Hematopoietic multipotent progenitor cell treated with erythropoietin and hydrocortisone succinate and interleukin-3 and kit ligand, for 6 days (in vitro differentiated cells): ENCODE results near the gene SNW1.
A peak's percentile ranks its signal among the peaks of the same experiment; 100 is the strongest.
"Not testable (repeated sequence)": the region's sequence is repeated elsewhere in the genome, so short reads cannot be mapped to it uniquely, and the experiment has no call there.

Experiments used
- DNase-seq: peaks from one replicate; pipeline ENCODE4 v3.0.0-alpha.2; 2015

SNW1 gene

DNA sequence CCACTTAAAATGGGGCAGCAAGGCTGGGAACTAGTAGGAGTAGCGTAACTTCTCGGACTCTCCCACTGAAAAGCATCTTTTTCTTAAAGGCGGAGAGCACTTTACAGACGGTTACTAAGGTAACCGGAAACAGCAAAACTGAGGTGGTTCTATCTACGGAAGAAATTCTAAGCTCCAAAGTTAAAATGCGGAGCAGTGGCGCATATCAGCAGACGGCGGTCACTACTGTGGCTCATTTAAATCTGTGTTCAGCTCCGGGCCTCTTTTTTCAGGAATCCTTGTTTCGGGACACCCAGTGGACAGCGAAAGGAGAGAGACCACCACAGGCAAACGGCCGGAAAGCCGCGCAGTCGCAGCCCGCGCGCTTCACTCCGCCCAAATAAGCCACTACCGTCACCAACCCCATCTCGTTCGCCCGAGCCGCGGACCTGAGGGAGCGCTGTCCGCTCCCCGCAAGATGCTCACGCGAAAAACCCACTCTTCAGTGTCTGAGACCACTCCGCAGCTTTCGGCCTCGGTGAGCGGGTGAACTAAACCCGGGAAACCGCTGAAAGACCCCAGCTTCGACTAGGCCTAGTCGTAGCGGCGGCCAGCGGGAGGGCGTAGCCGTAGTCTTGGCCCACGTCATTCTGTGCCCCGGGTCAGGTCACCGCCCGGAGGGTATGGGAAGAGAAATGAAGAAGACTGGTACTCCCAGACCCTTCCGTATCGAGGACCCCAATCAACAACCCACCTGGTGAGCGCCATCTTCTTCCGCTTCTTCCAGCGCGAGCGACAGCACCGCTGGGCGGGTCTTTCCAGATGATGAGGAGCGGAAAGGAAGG lies at the start of gene SNW1:
Gene SNW1 (minus strand): TSS at position 776 of the 824 bp plus-strand sequence. CDS start 29 bp downstream, at position 747.
- DNase-seq: peak; percentile 99

DNA sequence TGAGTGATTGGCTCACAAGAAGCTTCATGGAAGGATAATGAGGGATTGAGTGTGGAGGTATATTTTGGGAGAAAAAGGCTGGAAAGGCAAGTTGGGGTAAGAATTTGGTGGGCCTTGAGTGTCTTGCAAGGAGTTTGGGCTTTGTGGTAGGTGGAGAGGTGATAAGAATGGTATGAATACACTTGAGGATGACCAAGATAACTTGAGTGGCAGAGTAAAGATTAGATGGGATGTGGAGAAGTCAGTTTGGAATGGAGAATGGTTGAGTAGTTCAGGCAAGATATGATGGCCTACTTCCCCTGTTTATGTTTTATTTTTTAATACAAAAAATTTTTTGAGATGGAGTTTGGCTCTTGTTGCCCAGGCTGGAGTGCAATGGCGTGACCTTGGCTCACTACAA lies 48.1 kb upstream of the SNW1 start:
- DNase-seq: peak; percentile 37

DNA sequence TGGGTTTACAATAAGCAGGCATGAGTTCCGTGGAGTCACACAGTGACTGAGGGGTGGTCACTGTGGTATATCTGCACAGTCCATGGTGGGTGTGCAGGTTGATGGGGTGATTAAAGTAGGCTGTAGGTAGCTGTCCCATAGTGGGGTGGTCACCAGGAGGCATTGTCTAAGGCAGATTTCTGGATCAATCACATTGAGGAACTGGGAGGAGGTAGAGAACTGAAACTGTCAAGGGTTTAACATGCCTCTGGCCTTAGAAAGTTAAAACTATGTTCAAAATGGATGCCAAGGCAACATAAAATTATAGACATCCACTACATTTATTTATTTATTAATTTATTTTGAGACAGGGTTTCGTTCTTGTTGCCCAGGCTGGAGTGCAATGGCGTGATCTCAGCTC lies 47.3 kb upstream of the SNW1 start:
- DNase-seq: no peak

DNA sequence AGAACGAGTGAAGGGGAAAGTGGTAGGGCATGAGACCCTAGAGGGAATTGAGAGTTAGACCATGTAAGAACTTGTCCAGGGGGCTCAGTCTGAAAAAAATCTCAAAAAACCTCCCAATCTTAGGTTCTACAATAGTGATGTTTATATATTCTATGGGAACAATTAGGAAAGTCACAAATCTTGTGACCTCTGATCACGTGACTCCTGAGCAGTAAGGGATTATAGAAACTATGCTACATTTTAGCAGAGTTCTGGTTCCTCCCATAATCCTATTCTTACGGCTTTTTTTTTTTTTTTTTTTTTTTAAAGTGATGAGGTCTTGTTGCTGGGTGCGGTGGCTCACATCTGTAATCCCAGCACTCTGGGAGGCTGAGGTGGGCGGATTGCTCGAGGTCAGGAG lies 44.8 kb upstream of the SNW1 start:
- DNase-seq: no peak

DNA sequence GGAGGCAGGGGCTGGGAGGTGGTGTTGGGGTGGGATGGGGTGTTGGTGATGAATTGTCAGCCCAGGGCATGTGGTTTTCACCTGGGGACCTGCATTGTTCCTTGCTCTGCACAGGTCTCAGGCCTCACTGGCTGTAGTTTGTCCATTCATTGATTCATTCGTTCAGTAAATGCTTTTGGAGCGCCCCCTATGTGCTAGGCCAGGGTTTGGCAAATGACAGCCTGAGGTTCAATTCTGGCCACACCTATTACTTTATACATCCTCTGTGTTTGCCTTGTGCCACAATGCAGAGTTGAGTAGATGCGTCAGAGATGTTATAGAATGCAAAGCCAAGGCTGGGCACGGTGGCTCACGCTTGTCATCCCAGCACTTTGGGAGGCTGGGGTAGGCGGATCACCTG lies 43.6 kb upstream of the SNW1 start:
- peak; percentile 72 for DNase-seq

DNA sequence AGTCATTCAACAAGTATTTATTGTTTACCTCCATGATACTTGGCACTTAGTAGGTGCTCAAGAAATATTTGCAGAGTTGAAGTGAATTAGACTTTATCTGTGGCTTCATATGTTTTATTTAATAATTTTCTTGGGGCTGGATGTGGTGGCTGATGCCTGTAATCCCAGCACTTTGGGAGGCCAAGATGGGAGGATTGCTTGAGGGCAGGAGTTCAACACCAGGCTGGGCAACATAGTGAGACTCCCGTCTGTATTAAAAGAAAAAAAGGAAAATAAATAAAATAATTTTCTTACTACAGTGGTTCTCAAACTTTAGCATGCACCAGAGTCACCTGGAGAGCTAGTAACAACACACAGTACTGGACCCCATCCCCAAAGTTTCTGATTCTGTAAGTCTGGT lies 39.9 kb upstream of the SNW1 start:
- no peak for DNase-seq

DNA sequence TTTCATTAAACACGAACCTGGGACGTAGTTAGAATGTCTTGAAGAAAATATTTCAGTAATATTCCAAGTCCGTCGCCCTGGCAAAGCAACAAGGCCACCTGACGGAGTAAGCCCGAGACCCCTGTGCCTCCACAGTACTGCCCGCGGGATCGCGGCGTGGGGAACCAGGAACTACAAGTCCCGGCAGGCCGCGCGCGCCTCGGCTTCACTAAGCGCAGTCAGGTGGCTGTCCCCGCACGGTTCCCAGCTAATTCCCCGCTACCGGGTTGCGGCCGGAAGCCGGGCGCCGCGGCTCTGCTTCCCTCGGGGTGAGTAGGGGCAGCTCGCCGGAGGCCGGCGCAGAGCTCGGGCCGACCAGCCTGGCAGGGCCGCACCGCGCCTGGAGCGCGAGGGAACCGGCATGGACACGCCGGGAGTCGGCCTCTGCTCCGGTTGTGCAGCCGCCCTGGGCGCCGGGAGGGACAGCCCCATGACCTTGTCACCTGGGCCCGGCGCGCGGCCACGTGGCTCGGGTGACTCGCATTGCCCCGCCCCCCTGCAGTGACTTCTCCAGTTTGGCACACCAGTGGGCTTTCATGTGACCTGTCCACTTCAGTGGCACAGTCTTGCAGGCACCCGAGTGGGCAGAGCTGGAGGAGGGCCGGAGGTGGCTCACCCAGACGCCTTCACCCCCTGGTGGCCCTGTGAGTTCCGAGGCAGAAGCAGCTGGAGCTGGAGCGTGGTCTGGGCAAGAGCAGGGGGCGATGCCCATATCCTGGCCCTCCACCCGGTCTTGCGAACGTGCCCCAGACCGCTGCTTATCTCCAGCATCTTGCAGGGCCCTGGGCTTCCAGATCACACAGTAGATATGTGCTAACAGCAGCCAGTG lies 39.1 kb upstream of the SNW1 start, which contains the start of gene ADCK1:
Gene ADCK1 (plus strand): TSS at position 247 of the 868 bp plus-strand sequence. CDS start 18,870 bp downstream, outside the sequence.
- peak; percentile 95 for DNase-seq

DNA sequence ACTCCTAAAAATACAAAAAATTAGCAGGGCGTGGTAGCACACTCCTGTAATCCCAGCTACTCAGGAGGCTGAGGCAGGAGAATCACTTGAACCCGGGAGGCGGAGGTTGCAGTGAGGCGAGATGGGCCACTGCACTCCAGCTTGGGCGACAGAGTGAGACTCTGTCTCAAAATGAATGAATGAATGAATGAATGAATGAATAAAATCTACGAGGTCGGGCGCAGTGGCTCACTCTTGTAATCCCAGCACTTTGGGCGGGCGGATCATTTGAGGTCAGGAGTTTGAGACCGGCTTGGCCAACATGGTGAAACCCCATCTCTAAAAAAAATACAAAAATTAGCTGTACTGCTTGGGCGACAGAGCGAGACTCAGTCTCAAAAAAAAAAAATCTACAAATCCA lies 38.5 kb upstream of the SNW1 start:
- not testable (repeated sequence) for DNase-seq

DNA sequence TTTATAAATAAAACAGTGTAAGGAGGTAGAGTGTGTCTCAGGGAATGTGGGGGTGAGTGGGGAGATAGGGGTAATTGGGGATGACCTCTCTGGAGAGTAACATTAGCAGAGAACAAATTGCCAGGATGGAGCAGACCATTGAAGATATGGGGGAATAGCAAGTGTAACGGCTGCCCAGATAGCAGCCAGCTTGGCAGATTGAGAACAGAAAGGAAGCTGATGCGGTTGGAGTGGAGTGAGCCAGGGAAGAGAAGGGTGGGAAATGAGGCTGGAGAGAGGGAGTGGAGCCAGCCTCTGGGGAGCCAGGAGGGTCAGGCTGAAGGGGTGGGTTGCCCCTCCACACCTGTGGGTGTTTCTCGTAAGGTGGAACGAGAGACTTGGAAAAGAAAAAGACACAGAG lies 33.4 kb upstream of the SNW1 start:
- no peak for DNase-seq

DNA sequence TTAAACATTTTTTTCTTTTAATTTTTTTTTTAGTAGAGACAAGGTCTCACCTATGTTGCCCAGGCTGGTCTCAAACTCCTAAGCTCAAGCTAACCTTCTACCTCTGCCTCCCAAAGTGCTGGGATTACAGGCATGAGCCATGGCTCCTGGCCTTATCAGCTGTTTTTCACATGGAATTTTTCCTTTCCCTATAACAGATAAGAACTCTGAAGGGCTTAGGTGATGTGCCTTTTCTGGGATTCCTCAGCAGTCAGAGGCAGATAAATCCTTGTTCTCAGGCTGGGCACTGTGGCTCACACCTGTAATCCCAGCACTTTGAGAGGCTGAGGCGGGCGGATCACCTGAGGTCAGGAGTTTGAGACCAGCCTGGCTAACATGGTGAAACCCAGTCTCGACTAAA lies 32.3 kb upstream of the SNW1 start:
- not testable (repeated sequence) for DNase-seq

DNA sequence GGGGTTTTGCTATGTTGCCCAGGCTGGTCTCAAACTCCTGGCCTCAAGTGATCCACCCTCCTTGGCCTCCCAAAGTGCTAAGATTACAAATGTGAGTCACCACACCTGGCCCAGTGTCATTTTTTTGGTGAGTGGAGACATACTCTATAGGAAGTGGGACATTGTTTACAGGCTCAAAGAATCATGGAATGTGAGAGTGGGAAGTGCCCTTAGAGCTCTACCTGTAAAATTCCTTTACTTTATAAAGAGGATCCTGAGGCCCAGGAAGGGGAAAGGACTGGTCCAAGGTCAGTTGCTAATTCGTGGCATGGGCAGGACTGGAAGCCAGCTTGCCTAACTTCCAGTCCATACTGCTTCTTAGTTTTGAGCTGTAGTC lies 30.3 kb upstream of the SNW1 start:
- no peak for DNase-seq

DNA sequence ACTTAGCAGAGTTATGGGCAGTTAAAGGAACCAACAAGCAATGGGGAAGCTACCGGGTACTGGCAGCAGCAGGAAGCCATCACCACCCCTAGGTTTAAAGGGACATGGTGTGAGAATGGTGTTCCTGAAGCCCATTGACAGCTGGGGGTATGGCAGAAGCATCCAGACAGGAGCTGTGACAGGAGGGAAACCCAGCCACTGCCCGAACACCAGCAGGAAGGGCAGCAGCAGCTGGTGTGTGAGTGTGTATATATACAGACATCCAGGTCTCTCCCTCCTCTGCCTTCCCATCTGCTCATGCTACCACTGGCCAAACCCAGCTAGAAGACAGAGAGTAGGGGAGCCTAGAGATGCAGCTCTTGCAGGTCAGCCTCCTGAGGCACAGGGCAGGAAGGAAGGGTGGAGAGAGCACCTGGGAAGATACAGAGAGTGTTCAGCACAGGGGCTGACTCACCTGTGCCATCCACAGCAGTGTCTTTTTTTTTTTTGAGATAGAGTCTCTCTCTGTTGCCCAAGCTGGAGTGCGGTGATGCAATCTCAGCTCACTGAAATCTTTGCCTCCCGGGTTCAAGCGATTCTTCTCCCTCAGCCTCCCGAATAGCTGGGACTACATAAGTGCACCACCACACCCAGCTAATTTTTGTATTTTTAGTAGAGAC lies 29.7 kb upstream of the SNW1 start:
- DNase-seq: no peak

DNA sequence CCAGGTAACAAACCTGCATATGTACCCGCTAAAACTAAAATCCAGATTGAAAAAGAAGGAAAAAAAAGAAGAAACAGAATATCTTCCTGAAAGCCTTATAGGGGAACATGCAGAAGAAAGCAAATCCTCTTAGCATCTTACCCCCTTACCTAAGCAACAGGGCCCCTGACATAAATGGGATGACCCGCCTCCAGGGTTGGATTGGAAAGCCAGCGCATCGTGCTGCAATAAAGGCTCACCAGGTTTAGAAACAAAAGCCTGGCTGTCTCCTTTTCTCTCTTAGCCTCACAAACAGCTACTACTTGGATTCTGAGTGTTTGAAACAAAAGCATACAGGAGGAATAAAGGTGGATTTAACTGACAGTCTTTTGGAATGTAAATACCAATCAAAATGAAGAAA lies 25.2 kb upstream of the SNW1 start:
- no peak for DNase-seq

DNA sequence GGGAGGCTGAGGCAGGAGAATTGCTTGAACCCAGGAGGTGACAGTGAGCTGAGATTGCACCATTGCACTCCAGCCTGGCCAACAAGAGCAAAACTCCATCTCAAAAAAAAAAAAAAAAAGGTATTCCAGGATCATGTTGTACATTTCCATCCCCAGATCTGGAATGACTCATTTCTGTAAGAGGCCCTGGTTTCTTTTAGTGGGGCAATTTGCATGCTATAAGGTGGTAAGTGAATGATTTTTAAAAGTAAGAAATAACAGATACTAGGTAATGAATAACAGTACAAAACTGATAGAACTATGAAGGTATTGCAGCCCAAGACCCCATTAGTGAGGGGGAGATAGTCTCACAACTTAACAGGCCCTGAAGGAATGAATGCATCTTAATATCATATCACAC lies 21.2 kb upstream of the SNW1 start:
- no peak for DNase-seq

DNA sequence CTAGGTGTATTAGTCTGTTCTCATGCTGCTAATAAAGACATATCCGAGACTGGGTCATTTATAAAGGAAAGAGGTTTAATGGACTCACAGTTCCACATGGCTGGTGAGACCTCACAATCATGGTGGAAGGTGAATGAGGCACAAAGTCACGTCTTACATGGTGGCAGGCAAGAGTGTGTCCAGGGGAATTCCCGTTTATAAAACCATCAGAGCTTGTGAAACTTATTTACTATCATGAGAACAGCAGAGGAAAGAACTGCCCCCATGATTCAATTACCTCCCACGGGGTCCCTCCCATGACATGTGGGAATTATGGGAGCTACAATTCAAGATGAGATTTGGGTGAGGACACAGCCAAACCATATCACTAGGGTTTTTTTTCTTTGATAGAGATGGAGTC lies 13.0 kb upstream of the SNW1 start:
- not testable (repeated sequence) for DNase-seq

DNA sequence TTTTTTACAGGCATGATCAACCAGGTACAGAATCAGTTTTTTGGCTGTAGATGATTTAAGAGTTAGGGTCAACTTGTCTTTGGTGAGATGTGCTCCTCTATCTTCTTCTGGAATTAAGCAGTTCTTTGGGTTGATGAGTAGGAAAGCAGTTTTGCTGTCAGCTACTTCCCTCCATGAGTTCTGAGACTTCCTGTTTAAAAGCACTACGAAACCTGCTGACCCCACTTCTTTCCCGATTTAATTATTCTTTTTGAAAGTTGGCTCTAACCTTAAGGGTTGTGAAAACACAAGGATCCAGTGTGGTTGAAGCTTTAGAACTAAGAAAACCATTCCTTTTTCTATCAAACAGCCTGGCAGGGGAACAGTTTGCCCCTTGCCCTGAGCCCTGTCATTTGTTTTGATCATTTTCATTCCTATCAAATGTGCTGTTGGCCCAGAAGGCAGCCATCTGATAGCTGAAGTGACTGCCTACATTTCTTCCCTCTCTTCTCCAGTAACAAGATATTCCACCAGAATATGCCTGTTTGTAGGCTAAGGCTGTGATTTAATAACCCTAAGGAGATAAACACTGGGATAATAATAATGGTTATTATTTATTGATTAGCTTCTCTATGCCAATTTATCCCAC lies 7.6 kb upstream of the SNW1 start:
- DNase-seq: not testable (repeated sequence)

DNA sequence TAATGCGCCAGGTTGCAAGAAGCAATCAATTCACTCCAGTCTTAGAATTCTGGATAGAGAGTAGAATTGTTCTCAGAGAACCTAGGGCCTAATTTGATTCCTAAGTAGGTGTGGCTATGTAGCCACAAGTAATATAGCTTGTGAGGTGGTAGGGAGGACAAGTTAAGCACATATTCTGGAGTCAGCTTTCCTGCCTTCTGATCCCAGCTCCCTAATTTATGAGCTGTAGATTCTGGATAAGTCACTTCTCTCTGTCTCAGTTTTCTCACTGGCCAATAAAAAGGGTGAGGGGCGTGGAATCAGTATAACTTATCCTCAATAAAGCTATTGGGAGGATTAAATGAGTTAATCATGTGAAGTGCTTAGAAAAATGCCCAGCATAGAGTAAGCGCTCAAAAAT lies 3.0 kb upstream of the SNW1 start:
- no peak for DNase-seq

DNA sequence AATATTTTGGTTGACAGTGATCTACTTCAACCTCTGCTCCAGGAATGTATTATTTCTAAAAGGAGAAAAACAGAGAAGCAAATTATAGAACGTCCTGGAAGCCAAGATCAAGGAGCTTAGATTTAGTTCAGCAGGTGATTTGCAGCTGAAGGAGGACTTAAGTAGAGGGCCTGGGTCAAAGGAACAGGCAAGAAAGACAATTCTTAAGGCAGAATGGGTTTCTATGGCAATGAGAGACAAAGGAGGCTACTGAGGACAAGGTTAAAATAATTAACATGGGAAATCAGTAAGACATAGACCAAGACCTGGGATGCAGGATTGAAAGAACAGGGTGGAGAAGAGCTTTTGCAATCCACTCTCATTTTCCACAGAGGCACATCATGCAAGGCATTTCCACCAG lies 2.4 kb upstream of the SNW1 start:
- no peak for DNase-seq

DNA sequence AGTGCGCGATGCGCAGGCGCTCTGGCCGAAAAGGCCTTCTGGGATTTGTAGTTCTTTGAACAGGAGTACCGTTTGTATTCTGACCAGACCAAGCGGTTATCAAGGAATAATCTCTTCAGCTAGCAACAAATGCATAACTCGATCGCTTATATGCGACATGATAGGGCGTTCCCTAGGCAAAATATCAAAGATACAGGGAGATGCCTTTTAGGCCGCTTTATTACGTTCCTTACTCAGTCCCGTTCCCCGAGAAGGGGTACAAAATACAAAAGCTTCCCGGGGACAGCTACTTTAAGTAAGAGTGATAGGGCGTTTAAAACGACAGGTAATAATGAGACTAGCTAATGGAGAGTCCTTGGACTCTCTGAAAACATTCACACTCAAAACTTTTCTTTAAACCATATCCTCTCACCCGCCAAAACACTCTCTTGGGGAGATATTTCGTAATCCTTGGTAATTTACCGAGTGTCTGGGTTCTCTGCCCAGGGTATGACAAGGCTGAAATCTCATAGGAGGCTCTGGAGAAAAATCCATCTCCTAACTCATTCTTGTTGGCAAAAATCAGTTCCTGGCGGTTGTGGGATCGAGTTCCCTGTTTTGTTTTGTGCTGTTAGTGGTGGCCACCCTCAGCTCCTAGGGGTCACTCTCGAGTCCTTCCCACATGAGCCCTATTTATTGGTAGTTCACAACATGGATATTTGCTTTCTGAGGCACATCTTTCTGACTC lies 412 bp upstream of the SNW1 start:
- peak; percentile 67 for DNase-seq

DNA sequence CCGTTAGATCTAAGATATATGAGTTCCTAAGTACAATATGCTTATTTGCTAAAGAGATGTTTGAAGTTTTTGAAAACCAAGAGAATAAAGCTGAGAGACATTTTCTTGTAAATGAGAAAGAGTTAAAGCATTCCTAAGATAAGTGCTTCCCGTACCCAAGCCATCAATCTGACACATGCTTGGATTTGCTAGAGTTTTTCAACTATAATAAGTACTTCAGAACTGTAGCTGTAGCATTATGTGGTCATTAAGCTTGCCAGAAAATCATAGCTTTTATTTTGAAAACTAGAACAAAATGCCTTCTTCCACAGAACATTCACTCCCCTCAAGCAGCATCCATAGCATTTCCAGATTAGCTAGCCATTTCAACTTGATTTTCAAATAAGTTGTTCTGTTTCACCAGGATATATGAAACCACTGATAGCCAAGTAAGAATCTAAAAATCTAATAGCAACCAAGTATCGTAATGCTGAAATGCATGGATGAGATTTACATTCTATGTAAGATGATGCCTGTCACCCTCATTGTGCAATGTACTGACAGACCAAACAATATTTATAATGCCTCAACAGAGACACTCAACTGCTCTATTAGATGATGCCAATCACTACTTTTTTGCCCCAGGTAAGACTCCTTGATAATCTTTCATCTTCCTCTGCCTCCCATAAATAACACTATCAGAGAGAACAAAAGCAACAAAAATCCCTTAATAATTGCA lies 8.0 kb downstream of the SNW1 start:
- DNase-seq: no peak

DNA sequence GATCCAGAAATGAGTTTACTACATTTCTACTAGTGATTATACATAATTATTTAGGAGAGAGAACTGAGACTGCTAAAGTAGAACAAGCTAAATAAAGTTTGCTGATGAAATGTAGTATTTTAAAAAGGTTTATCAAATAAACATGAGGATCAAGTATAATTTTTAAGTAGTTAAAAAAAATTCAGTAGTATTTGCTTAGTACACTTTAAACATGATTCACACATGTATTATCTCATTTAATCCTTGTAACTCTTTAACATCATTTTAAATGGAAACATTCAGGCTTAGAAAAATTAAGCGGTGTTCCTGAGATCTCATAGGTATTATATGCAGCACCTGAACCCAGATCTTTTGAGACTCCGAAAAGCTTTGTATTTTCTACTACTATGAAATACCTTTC lies 8.7 kb downstream of the SNW1 start:
- no peak for DNase-seq

DNA sequence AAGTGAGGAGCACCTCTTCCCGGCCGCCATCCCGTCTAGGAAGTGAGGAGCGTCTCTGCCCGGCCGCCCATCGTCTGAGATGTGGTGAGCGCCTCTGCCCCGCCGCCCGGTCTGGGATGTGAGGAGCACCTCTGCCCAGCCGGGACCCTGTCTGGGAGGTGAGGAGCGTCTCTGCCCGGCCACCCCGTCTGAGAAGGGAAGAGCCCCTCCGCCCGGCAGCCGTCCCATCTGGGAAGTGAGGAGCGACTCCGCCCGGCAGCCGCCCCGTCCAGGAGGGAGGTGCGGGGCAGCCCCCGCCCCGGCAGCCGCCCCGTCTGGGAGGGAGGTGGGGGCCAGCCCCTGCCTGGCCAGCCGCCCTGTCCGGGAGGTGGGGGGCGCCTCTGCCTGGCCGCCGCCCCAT lies 13.5 kb downstream of the SNW1 start:
- not testable (repeated sequence) for DNase-seq
